ENCODE results near the gene HRH3. TPM values are rescaled to one million over a fixed set of nuclear protein-coding genes. Genes with fewer than 3 reads are reported as not detected.

The HRH3 gene
- polyA plus RNA-seq, 3 donors = not detected

- intact Hi-C loops (cut with micrococcal nuclease) = no loop called here
- H3K27me3 ChIP-seq (ENCODE audit: control insufficient read depth in 2 of 2, insufficient read depth in 2 of 2, low read length in 2 of 2) = peaks cover 0 to 23% of the 10 kb centered on the region in 2 donors
- peaks cover 0 to under 1% (median 0%) of the 10 kb centered on the region in 7 donors for H3K9me3 Mint-ChIP-seq
These were observed 6.0 kb downstream of the HRH3 start for GRCh38 chr20:62214067-62214466.

GRCh38 chr20:62212299-62212698, 7.8 kb downstream of the HRH3 start:
- Mint-ChIP-seq H3K27me3 (ENCODE audit: low read depth in 3 of 3) (peaks cover 5 to 32% (median 14%) of the 10 kb centered on the region in 3 donors), H3K27ac (no peak overlapping the region), H3K4me3 (no peak overlapping the region), H3K36me3 (no peaks in the 10 kb centered on the region), H3K4me1 (no peaks in the 10 kb centered on the region), H3K9me3 (no peaks in the 10 kb centered on the region)
- H3K9me3 ChIP-seq (replicated peaks in 1 of 2; ENCODE audit: control insufficient read depth in 1 of 2, insufficient read depth in 1 of 2, low read length in 2 of 2) = no peaks in the 10 kb centered on the region
- H3K4me2 ChIP-seq (replicated peaks; ENCODE audit: extremely low read depth, low read length, poor library complexity, severe bottlenecking) = no peak overlapping the region
- H3K4me1 ChIP-seq (ENCODE audit: control insufficient read depth in 1 of 2, insufficient read depth in 2 of 2, low read length in 2 of 2) = no peaks in the 10 kb centered on the region
- peaks cover 0 to 9% of the 10 kb centered on the region in 2 donors for H3K27me3 ChIP-seq (ENCODE audit: control insufficient read depth in 2 of 2, insufficient read depth in 2 of 2, low read length in 2 of 2)
- TF ChIP-seq CTCF (IDR thresholded peaks at IDR 0.05) = no peak
- H3K4me3 ChIP-seq (replicated peaks in 1 of 3; ENCODE audit: low read depth in 2 of 3, low read length in 3 of 3) = no peak overlapping the region
- H2AFZ ChIP-seq (ENCODE audit: insufficient read depth, low read depth, low read length, poor library complexity, severe bottlenecking) = no peak overlapping the region
- H3K36me3 ChIP-seq (replicated peaks in 1 of 2; ENCODE audit: control insufficient read depth in 1 of 2, insufficient read depth in 2 of 2, low read length in 2 of 2) = no peaks in the 10 kb centered on the region
- H3K79me2 ChIP-seq (ENCODE audit: insufficient read depth, low read length) = no peaks in the 10 kb centered on the region
- H3K9ac ChIP-seq (ENCODE audit: insufficient read depth, low read length, poor library complexity, severe bottlenecking) = no peak overlapping the region
- H4K20me1 ChIP-seq (ENCODE audit: insufficient read depth, low read length) = no peaks in the 10 kb centered on the region
- DNase-seq = no peak
- intact Hi-C loops (cut with micrococcal nuclease) = no loop called here
- H3K27ac ChIP-seq (ENCODE audit: low read depth in 1 of 2, low read length in 2 of 2) = no peak overlapping the region
- WGBS (ENCODE audit: insufficient coverage) = 40% methylated on average over 9 of the region's 10 CpGs

More at GRCh38 chr20:62214067-62214466, 6.0 kb downstream of the HRH3 start:
- H3K27me3 Mint-ChIP-seq (ENCODE audit: low read depth in 3 of 3) = peaks cover 12 to 46% (median 26%) of the 10 kb centered on the region in 3 donors
- TF ChIP-seq CTCF (IDR thresholded peaks at IDR 0.05) = no peak
- no peak for DNase-seq
- no peaks in the 10 kb centered on the region for H3K4me1 Mint-ChIP-seq
- 76% methylated on average over 12 of the region's 12 CpGs for WGBS (ENCODE audit: insufficient coverage)
- H3K36me3 Mint-ChIP-seq = no peaks in the 10 kb centered on the region
- Histone ChIP-seq H3K4me3 (replicated peaks in 1 of 3; ENCODE audit: low read depth in 2 of 3, low read length in 3 of 3) (no peak overlapping the region), H2AFZ (ENCODE audit: insufficient read depth, low read depth, low read length, poor library complexity, severe bottlenecking) (no peak overlapping the region), H4K20me1 (ENCODE audit: insufficient read depth, low read length) (no peaks in the 10 kb centered on the region), H3K4me1 (ENCODE audit: control insufficient read depth in 1 of 2, insufficient read depth in 2 of 2, low read length in 2 of 2) (no peaks in the 10 kb centered on the region), H3K9ac (ENCODE audit: insufficient read depth, low read length, poor library complexity, severe bottlenecking) (no peak overlapping the region), H3K36me3 (replicated peaks in 1 of 2; ENCODE audit: control insufficient read depth in 1 of 2, insufficient read depth in 2 of 2, low read length in 2 of 2) (no peaks in the 10 kb centered on the region), H3K9me3 (replicated peaks in 1 of 2; ENCODE audit: control insufficient read depth in 1 of 2, insufficient read depth in 1 of 2, low read length in 2 of 2) (peaks cover 0 to 3% of the 10 kb centered on the region in 2 donors), H3K27ac (ENCODE audit: low read depth in 1 of 2, low read length in 2 of 2) (no peak overlapping the region), H3K79me2 (ENCODE audit: insufficient read depth, low read length) (no peaks in the 10 kb centered on the region), H3K4me2 (replicated peaks; ENCODE audit: extremely low read depth, low read length, poor library complexity, severe bottlenecking) (no peak overlapping the region)
- no peak overlapping the region for H3K4me3 Mint-ChIP-seq
- H3K27ac Mint-ChIP-seq = peak overlapping the region in 1 of 7 donors; percentile 45

Measured in CD14-positive monocyte (primary cell).